HG03354 (cell line): ENCODE results near the gene SLC23A2.
"Not testable (repeated sequence)": the region's sequence is repeated elsewhere in the genome, so short reads cannot be mapped to it uniquely, and the experiment has no call there.

ENCODE experiments used
- ATAC-seq: cut with Tn5 transposase; IDR thresholded peaks from one replicate; pipeline ENCODE4 v1.9.1; 2021; ENCODE audit warnings: mild to moderate bottlenecking; ENCODE audit not compliant: unreplicated experiment, poor library complexity, severe bottlenecking

Gene SLC23A2

GRCh38 chr20:5001174-5002076, at the start of gene SLC23A2:
SLC23A2 (minus strand) TSS chr20:5001510; CDS start chr20:4932562, 68,948 bp downstream.
- peak; percentile 50 for ATAC-seq

GRCh38 chr20:5046656-5047339, 45.5 kb upstream of the SLC23A2 start:
- ATAC-seq = no peak

- ATAC-seq = no peak
Measured at GRCh38 chr20:5045906-5046305, 44.6 kb upstream of the SLC23A2 start.

- ATAC-seq = no peak
Measured at GRCh38 chr20:5044075-5044620, 42.8 kb upstream of the SLC23A2 start.

- ATAC-seq = no peak
Measured at GRCh38 chr20:5041433-5041832, 40.1 kb upstream of the SLC23A2 start.

- ATAC-seq = no peak
Measured at GRCh38 chr20:5040345-5040744, 39.0 kb upstream of the SLC23A2 start.

- ATAC-seq = no peak
Measured at GRCh38 chr20:5039889-5040288, 38.6 kb upstream of the SLC23A2 start.

GRCh38 chr20:5039255-5039657, 37.9 kb upstream of the SLC23A2 start:
- no peak for ATAC-seq

GRCh38 chr20:5036828-5037227, 35.5 kb upstream of the SLC23A2 start:
- ATAC-seq = no peak

- not testable (repeated sequence) for ATAC-seq
Measured at GRCh38 chr20:5035518-5035917, 34.2 kb upstream of the SLC23A2 start.

- no peak for ATAC-seq
Measured at GRCh38 chr20:5033566-5033965, 32.3 kb upstream of the SLC23A2 start.

- ATAC-seq = not testable (repeated sequence)
Measured at GRCh38 chr20:5031701-5032100, 30.4 kb upstream of the SLC23A2 start.

- no peak for ATAC-seq
Measured at GRCh38 chr20:5031206-5031557, 29.9 kb upstream of the SLC23A2 start.

GRCh38 chr20:5030348-5031205, 29.3 kb upstream of the SLC23A2 start:
- no peak for ATAC-seq

- not testable (repeated sequence) for ATAC-seq
Measured at GRCh38 chr20:5028258-5029059, 27.1 kb upstream of the SLC23A2 start.

GRCh38 chr20:5024982-5025381, 23.7 kb upstream of the SLC23A2 start:
- no peak for ATAC-seq

GRCh38 chr20:5024103-5024502, 22.8 kb upstream of the SLC23A2 start:
- no peak for ATAC-seq

GRCh38 chr20:5023171-5023570, 21.9 kb upstream of the SLC23A2 start:
- not testable (repeated sequence) for ATAC-seq

- no peak for ATAC-seq
Measured at GRCh38 chr20:5020760-5021159, 19.4 kb upstream of the SLC23A2 start.
